ENCODE measurements around the gene TP53BP1. TPM values are rescaled to one million over a fixed set of nuclear protein-coding genes. Genes with fewer than 3 reads are reported as not detected.

TP53BP1 gene
- total and polyA plus RNA-seq, 12 donors: 22.8 to 80.9 (median 43.7) TPM

GRCh38 chr15:43473885-43474284 is 19.1 kb downstream of the TP53BP1 start:
- Histone ChIP-seq H3K27ac (no peak overlapping the region), H3K36me3 (replicated peaks in 1 of 2) (peaks cover 0 to 88% of the 10 kb centered on the region in 2 donors), H3K4me3 (no peak overlapping the region), H3K9me3 (replicated peaks in 1 of 3) (no peaks in the 10 kb centered on the region), H3K27me3 (no peaks in the 10 kb centered on the region), H3K4me1 (replicated peaks in 1 of 2) (no peaks in the 10 kb centered on the region)
- intact Hi-C loops (cut with DNase I): no loop called here
- DNase-seq: no peak
- TF ChIP-seq CTCF (IDR thresholded peaks at IDR 0.05) (no peak), POLR2A (IDR thresholded peaks at IDR 0.05) (no peak)
- WGBS, 4 donors: 96 to 99% (median 97%) methylated on average over 8 to 25 of the region's 25 CpGs

GRCh38 chr15:43471975-43472374 is 21.0 kb downstream of the TP53BP1 start:
- H3K27me3 ChIP-seq: no peaks in the 10 kb centered on the region
- TF ChIP-seq CTCF (IDR thresholded peaks at IDR 0.05) (no peak), POLR2A (IDR thresholded peaks at IDR 0.05) (no peak)
- H3K36me3 ChIP-seq (replicated peaks in 1 of 2): peaks cover 0 to 82% of the 10 kb centered on the region in 2 donors
- no peaks in the 10 kb centered on the region for H3K9me3 ChIP-seq (replicated peaks in 1 of 3)
- no peak for DNase-seq
- H3K4me3 ChIP-seq: no peak overlapping the region
- H3K4me1 ChIP-seq (replicated peaks in 1 of 2): no peaks in the 10 kb centered on the region
- H3K27ac ChIP-seq: no peak overlapping the region
- intact Hi-C loops (cut with DNase I): no loop called here

DNA sequence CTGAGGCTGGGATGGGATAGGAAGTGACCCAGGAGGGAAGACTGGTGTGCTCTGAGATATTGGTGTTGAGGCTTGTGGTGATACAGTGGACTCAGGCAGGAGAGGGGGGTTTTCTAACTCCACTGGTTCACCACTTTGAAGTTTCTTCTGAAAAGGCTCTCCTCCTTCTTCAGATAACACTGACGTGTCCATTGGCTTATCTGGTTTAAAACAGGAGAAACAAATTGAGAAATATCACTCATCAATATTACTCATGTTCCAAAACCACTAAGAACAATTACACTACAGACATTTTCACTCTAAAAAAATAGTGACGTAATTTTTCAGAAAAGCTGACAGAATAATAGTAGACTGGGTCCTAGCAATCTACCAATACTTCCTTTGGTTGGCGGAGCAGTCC is 23.1 kb downstream of the TP53BP1 start:
- Histone ChIP-seq H3K27me3 (no peaks in the 10 kb centered on the region), H3K36me3 (replicated peaks in 1 of 2) (peaks cover 0 to 72% of the 10 kb centered on the region in 2 donors), H3K4me3 (no peak overlapping the region), H3K27ac (no peak overlapping the region), H3K4me1 (replicated peaks in 1 of 2) (no peaks in the 10 kb centered on the region), H3K9me3 (replicated peaks in 1 of 3) (no peaks in the 10 kb centered on the region)
- 60 to 77% (median 73%) methylated on average over 3 of the region's 3 CpGs for WGBS, 4 donors
- intact Hi-C loops (cut with DNase I): no loop called here
- TF ChIP-seq CTCF (IDR thresholded peaks at IDR 0.05) (no peak), POLR2A (IDR thresholded peaks at IDR 0.05) (no peak)
- no peak for DNase-seq

DNA sequence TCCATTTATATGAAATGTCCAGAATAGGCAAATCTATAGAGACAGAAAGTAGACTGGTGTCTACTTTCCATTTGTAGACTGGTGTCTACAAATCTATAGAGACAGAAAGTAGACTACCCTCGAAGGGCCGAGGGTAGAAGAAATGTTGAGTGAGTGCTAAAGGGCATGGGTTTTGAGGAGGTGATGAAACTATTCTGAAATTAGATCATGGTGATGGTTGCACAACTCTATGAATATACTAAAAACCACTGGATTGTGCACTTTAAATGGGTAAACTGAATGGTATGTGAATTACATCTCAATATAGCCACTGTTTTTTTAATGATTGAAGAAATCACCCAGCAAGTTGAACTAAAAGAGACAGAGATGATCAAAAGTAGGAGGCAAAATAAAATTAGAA is 27.9 kb downstream of the TP53BP1 start:
- DNase-seq: no peak
- Histone ChIP-seq H3K9me3 (replicated peaks in 1 of 3) (no peaks in the 10 kb centered on the region), H3K27ac (no peak overlapping the region), H3K4me1 (replicated peaks in 1 of 2) (no peaks in the 10 kb centered on the region), H3K4me3 (no peak overlapping the region), H3K36me3 (replicated peaks in 1 of 2) (peaks cover 0 to 40% of the 10 kb centered on the region in 2 donors), H3K27me3 (no peaks in the 10 kb centered on the region)
- TF ChIP-seq POLR2A (IDR thresholded peaks at IDR 0.05) (no peak), CTCF (IDR thresholded peaks at IDR 0.05) (no peak)
- 67 to 86% (median 83%) methylated on average over 2 of the region's 2 CpGs for WGBS, 4 donors
- intact Hi-C loops (cut with DNase I): no loop called here
